ENCODE data around the gene PPT2. TPM values are rescaled to one million over a fixed set of nuclear protein-coding genes. Genes with fewer than 3 reads are reported as not detected.

Gene PPT2
- total and polyA plus RNA-seq, 2 of the 8 experiments (the other 6 are each of a cell fraction or from before 2014, with no cell fraction given): 24.1 to 39.5 TPM

- H4K20me1 ChIP-seq (replicated peaks in 1 of 2; ENCODE audit: control insufficient read depth in 1 of 2, insufficient read depth in 2 of 2, low read length in 2 of 2): no peaks in the 10 kb centered on the region
- peaks cover 3 to 23% (median 22%) of the 10 kb centered on the region in 4 experiments for H3K27me3 ChIP-seq (replicated peaks in 1 of 4; ENCODE audit: control insufficient read depth in 3 of 4, extremely low read depth in 1 of 4, insufficient read depth in 3 of 4, low read length in 3 of 4)
- 0 out of 2 replicates have a peak overlapping the region, but pooled peaks have one; percentile 2 for H2AFZ ChIP-seq (ENCODE audit: low read length)
- H2AK5ac ChIP-seq (ENCODE audit: low read depth, low read length): no peak overlapping the region
- 0 out of 2 replicates have a peak overlapping the region, but pooled peaks have one; percentile 0 for H3K18ac ChIP-seq (ENCODE audit: extremely low read depth, low read length)
- no peak overlapping the region for H4K91ac ChIP-seq (replicated peaks; ENCODE audit: insufficient read length, low read length)
- H3K23ac ChIP-seq (ENCODE audit: insufficient read length): no peak overlapping the region
- no peak overlapping the region for H3K4ac ChIP-seq (replicated peaks; ENCODE audit: insufficient read length, low read depth, low read length)
- peaks cover 6% of the 10 kb centered on the region; the same call in 1 of the 2 replicates for H3K23me2 ChIP-seq (ENCODE audit: low read depth, low read length)
- WGBS, 2 experiments (ENCODE audit: extremely low coverage in 1 of 2, insufficient coverage in 1 of 2, insufficient read length in 1 of 2, insufficient replicate concordance in 2 of 2, low coverage in 1 of 2, low lambda C conversion rate in 2 of 2, missing lambda C conversion rate in 1 of 2): 87% methylated on average over 1 of the region's 1 CpG; no CpG with 5 or more reads in 1 of the 2 experiments
- no peak overlapping the region for H4K5ac ChIP-seq (ENCODE audit: insufficient read length, low read depth, low read length)
- H2BK20ac ChIP-seq (ENCODE audit: low read length): no peak overlapping the region
- peaks cover 9 to 24% (median 10%) of the 10 kb centered on the region in 4 experiments for H3K4me1 ChIP-seq (replicated peaks in 1 of 4; ENCODE audit: control insufficient read depth in 3 of 4, insufficient read depth in 4 of 4, low read length in 3 of 4)
- no peaks in the 10 kb centered on the region for H3K79me2 ChIP-seq (ENCODE audit: control insufficient read depth in 1 of 2, insufficient read depth in 2 of 2, low read length in 2 of 2)
- H3K4me3 ChIP-seq (ENCODE audit: extremely low read depth in 1 of 4, insufficient read depth in 2 of 4, low read depth in 3 of 4, low read length in 4 of 4): no peak overlapping the region
- no peak overlapping the region for H3K56ac ChIP-seq (replicated peaks; ENCODE audit: insufficient read length, low read depth, low read length)
- no peaks in the 10 kb centered on the region for H3K9me3 ChIP-seq (ENCODE audit: insufficient read depth in 2 of 2, low read depth in 1 of 2, low read length in 1 of 2)
- DNase-seq (ENCODE audit: low read depth in 1 of 2, low spot score in 2 of 2) (no peak), FAIRE-seq (no peak)
- no peak overlapping the region for H3K14ac ChIP-seq (ENCODE audit: insufficient read length)
- H3K4me2 ChIP-seq (ENCODE audit: insufficient read depth in 1 of 2, low read depth in 2 of 2, low read length in 2 of 2): peak overlapping the region; percentile 18 to 27; a peak in 1 of 4 replicates
- CTCF ChIA-PET (ENCODE audit: partially characterized antibody): interaction anchor here (1.6 to 1.9 kb wide), 2 partner anchors 28 to 31 kb away, joined by 3 to 5 read pairs; no protein-coding TSS in a partner anchor
- POLR2A ChIA-PET (ENCODE audit: partially characterized antibody): interaction anchor here (1.0 to 9.2 kb wide), 6 partner anchors 8 to 31 kb away, joined by 3 to 70 read pairs (median 6); partner anchors contain the start of genes ATF6B and FKBPL
- no peak overlapping the region for H2BK120ac ChIP-seq (replicated peaks; ENCODE audit: low read depth, low read length)
- H3K9ac ChIP-seq (replicated peaks in 1 of 4; ENCODE audit: extremely low read depth in 1 of 4, low read depth in 3 of 4, low read length in 3 of 4): no peak overlapping the region
- no peak for TF ChIP-seq NANOG (IDR thresholded peaks at IDR 0.05; ENCODE audit: insufficient read depth, low read depth, low read length, poor library complexity, severe bottlenecking)
- no peak for TF ChIP-seq HDAC2 (IDR thresholded peaks at IDR 0.05; ENCODE audit: borderline replicate concordance in 1 of 2, low read depth in 2 of 2, low read length in 2 of 2)
- TF ChIP-seq CBX8 (IDR thresholded peaks at IDR 0.05; ENCODE audit: borderline replicate concordance, low read depth, low read length): no peak
- no peak for TF ChIP-seq MAFK (IDR thresholded peaks at IDR 0.05; ENCODE audit: low read depth, low read length)
- no peak for TF ChIP-seq CTBP2 (IDR thresholded peaks at IDR 0.05; ENCODE audit: borderline replicate concordance, insufficient read depth, insufficient read length, low read length)
- TF ChIP-seq POLR2A (IDR thresholded peaks at IDR 0.05; ENCODE audit: control extremely low read depth in 1 of 2, low read depth in 2 of 2, low read length in 2 of 2): no peak
- no peak for TF ChIP-seq SP2 (IDR thresholded peaks at IDR 0.05; ENCODE audit: low read length)
- TF ChIP-seq SP4 (IDR thresholded peaks at IDR 0.05; ENCODE audit: low read length): no peak
- no peak for TF ChIP-seq EZH2 (IDR thresholded peaks at IDR 0.05; ENCODE audit: low read depth, low read length, severe bottlenecking)
- TF ChIP-seq BRCA1 (IDR thresholded peaks at IDR 0.05; ENCODE audit: low read depth, low read length): no peak
- TF ChIP-seq RNF2 (IDR thresholded peaks at IDR 0.05; ENCODE audit: borderline replicate concordance, low read depth, low read length, missing control alignments, poor library complexity, severe bottlenecking): no peak
- H3K27ac ChIP-seq (ENCODE audit: low read depth, low read length): no peak overlapping the region
- H2BK15ac ChIP-seq (ENCODE audit: low read length): no peak overlapping the region
- H4K8ac ChIP-seq (ENCODE audit: extremely low read depth, insufficient read depth, low read length): no peak overlapping the region
- no peaks in the 10 kb centered on the region for H3K79me1 ChIP-seq (ENCODE audit: low read depth, low read length)
- no peak overlapping the region for H2BK5ac ChIP-seq (ENCODE audit: low read depth, low read length)
- 0 out of 2 replicates have a peak overlapping the region, but pooled peaks have one; percentile 0 for H2BK12ac ChIP-seq (ENCODE audit: low read depth, low read length)
- H3K36me3 ChIP-seq (ENCODE audit: control insufficient read depth in 2 of 4, insufficient read depth in 4 of 4, low read length in 3 of 4): no peaks in the 10 kb centered on the region
Measured at GRCh38 chr6:32146287-32146686, 7.7 kb upstream of the PPT2 start.

Measured in H1 (cell line).